GM21360 (cell line): ENCODE measurements around the gene MYCBPAP.

Source experiments
- ATAC-seq: cut with Tn5 transposase; IDR thresholded peaks from one replicate; pipeline ENCODE4 v1.9.1; 2021; ENCODE audit warnings: mild to moderate bottlenecking, moderate library complexity; ENCODE audit not compliant: unreplicated experiment

The MYCBPAP gene

GRCh38 chr17:50507871-50508572, at the start of gene MYCBPAP:
MYCBPAP (plus strand) TSS chr17:50508439; CDS start chr17:50508675, 236 bp downstream.
- no peak for ATAC-seq

- no peak for ATAC-seq
These were observed 49.2 kb upstream of the MYCBPAP start for GRCh38 chr17:50458701-50459676.

GRCh38 chr17:50459756-50460155, 48.5 kb upstream of the MYCBPAP start:
- ATAC-seq: no peak

GRCh38 chr17:50460831-50461526, 47.3 kb upstream of the MYCBPAP start:
- ATAC-seq: no peak

- no peak for ATAC-seq
These were observed 46.6 kb upstream of the MYCBPAP start for GRCh38 chr17:50461550-50462132.

- no peak for ATAC-seq
These were observed 45.8 kb upstream of the MYCBPAP start for GRCh38 chr17:50462446-50462845.

- no peak for ATAC-seq
These were observed 44.1 kb upstream of the MYCBPAP start for GRCh38 chr17:50464121-50464520.

GRCh38 chr17:50464736-50465135, 43.5 kb upstream of the MYCBPAP start:
- ATAC-seq: no peak

- no peak for ATAC-seq
These were observed 43.1 kb upstream of the MYCBPAP start for GRCh38 chr17:50465171-50465570.

GRCh38 chr17:50465635-50466034, 42.6 kb upstream of the MYCBPAP start:
- no peak for ATAC-seq

- ATAC-seq: no peak
These were observed 41.7 kb upstream of the MYCBPAP start for GRCh38 chr17:50466371-50467113.

- ATAC-seq: no peak
These were observed 41.0 kb upstream of the MYCBPAP start for GRCh38 chr17:50467114-50467854.

GRCh38 chr17:50467855-50468303, 40.4 kb upstream of the MYCBPAP start:
- no peak for ATAC-seq

GRCh38 chr17:50468304-50469207, 39.7 kb upstream of the MYCBPAP start, which contains the start of gene CHAD:
CHAD (minus strand) TSS chr17:50468880; CDS start chr17:50468813, 67 bp downstream.
- ATAC-seq: no peak

GRCh38 chr17:50469208-50469605, 39.0 kb upstream of the MYCBPAP start:
- ATAC-seq: no peak

GRCh38 chr17:50469671-50470305, 38.5 kb upstream of the MYCBPAP start:
- ATAC-seq: no peak

GRCh38 chr17:50470426-50470825, 37.8 kb upstream of the MYCBPAP start:
- no peak for ATAC-seq
